Measurements from ENCODE around the gene PDLIM7. TPM values are rescaled to one million over a fixed set of nuclear protein-coding genes. Genes with fewer than 3 reads are reported as not detected.

Gene PDLIM7
- total and polyA plus RNA-seq, 10 of the 15 experiments (the other 5 are each of a cell fraction or from before 2014, with no cell fraction given), result 0.82 to 36.6 (median 19.3) TPM

GRCh38 chr5:177509991-177510566 lies 12.7 kb upstream of the PDLIM7 start (continued):
- TF ChIP-seq ASH2L (IDR thresholded peaks at IDR 0.05; ENCODE audit: borderline replicate concordance, low read depth) (no peak), PBX3 (IDR thresholded peaks at IDR 0.05; ENCODE audit: insufficient replicate concordance, low read depth, low read length) (no peak), MLLT1 (IDR thresholded peaks at IDR 0.05) (peak; percentile 53; the same call in 1 of the 2 replicates), SUPT20H (IDR thresholded peaks at IDR 0.05; ENCODE audit: borderline replicate concordance, control insufficient read depth, low read depth, low read length) (no peak), MAX (IDR thresholded peaks at IDR 0.05; ENCODE audit: low read depth, low read length) (peak; percentile 86), SMAD5 (IDR thresholded peaks at IDR 0.05; ENCODE audit: low read depth) (peak; percentile 39; the same call in 1 of the 2 replicates), EED (IDR thresholded peaks at IDR 0.05; ENCODE audit: low read depth) (no peak), HDAC2 (IDR thresholded peaks at IDR 0.05) (no peak), ETV6 (conservative IDR thresholded peaks at IDR 0.05 in 1 of 2, IDR thresholded peaks at IDR 0.05 in 1 of 2; ENCODE audit: borderline replicate concordance in 1 of 2, low read depth in 1 of 2) (0 out of 4 replicates have a peak, but pooled peaks of 1 of the 2 experiments have one; percentile 17), SKIL (IDR thresholded peaks at IDR 0.05; ENCODE audit: low read depth, poor library complexity, severe bottlenecking) (no peak), RELB (IDR thresholded peaks at IDR 0.05; ENCODE audit: low read depth) (no peak), NFXL1 (IDR thresholded peaks at IDR 0.05; ENCODE audit: borderline replicate concordance) (no peak), MYB (IDR thresholded peaks at IDR 0.05; ENCODE audit: borderline replicate concordance, low read depth, low read length) (no peak), ZBTB4 (CRISPR knock-in tag; IDR thresholded peaks at IDR 0.05) (0 out of 2 replicates have a peak, but pooled peaks have one; percentile 60), NFIC (IDR thresholded peaks at IDR 0.05; ENCODE audit: low read depth, low read length) (no peak)

Measured in GM12878 (cell line).